Chondrocyte (in vitro differentiated cells): ENCODE measurements around the gene VPS51. TPM values are rescaled to one million over a fixed set of nuclear protein-coding genes. Genes with fewer than 3 reads are reported as not detected.
A peak's percentile ranks its signal among the peaks of the same experiment; 100 is the strongest.

Source experiments
- DNase-seq: peaks from one replicate; pipeline ENCODE4 v3.0.0; 2021; ENCODE audit warnings: mixed read lengths, low spot score
- H3K27ac Mint-ChIP-seq: one replicate; pipeline ENCODE4 v1.8.0; 2021; ENCODE audit warnings: mild to moderate bottlenecking, moderate library complexity, mixed read lengths; ENCODE audit not compliant: unreplicated experiment
- H3K27me3 Mint-ChIP-seq: 2 replicates; pipeline ENCODE4 v1.8.0; 2021; ENCODE audit warnings: low read depth, mixed read lengths
- H3K36me3 Mint-ChIP-seq: 2 replicates; pipeline ENCODE4 v1.8.0; 2021; ENCODE audit warnings: low read depth, mixed read lengths
- H3K4me1 Mint-ChIP-seq: 2 replicates; pipeline ENCODE4 v1.8.0; 2021; ENCODE audit warnings: low read depth, mild to moderate bottlenecking, mixed read lengths
- H3K4me3 Mint-ChIP-seq: one replicate; pipeline ENCODE4 v1.8.0; 2021; ENCODE audit warnings: mild to moderate bottlenecking, moderate library complexity, mixed read lengths; ENCODE audit not compliant: unreplicated experiment
- H3K9me3 Mint-ChIP-seq: 2 replicates; pipeline ENCODE4 v1.8.0; 2021; ENCODE audit warnings: low read depth, mixed read lengths
- total RNA-seq: library from RNA; stranded (reverse); gene quantifications from 3 replicates; pipeline ENCODE4 v1.2.1, GENCODE V29; 2021
- TF ChIP-seq, protein P1 (sequence below): fragments of 200-600 bp; sonication (generic); IDR thresholded peaks from 2 replicates; pipeline ENCODE4 v1.5.0; 2021; ENCODE audit warnings: antibody characterized with exemption, mild to moderate bottlenecking, moderate library complexity

The VPS51 gene
- total RNA-seq, 1 donor from 2014 or later = 73.4 TPM

DNA sequence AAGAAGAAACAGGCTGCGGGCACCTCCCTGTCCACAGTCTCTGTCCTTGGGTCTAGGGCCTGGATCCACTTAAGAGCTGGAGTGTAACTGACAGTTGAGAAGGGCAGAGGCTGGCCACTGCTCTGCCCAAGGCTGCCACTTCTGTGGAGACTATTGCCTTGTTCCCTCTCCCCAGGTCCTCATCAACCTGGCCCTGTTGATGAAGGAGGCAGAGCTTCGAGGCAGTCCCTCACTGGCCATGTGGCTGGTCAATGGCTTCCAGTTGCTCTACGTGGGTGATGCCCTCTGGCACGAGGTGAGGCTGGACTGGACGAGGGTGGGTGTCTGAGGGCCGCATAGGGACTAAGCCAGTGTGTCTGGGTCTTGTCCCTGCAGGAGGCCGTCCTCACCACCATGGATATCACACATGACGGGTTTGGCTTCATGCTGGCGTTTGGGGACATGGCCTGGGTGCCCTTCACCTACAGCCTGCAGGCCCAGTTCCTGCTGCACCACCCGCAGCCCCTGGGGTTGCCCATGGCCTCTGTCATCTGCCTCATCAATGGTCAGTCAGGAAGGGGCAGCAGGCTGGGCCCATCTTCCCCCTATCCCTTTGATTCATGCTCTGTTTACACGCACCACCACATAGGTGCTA, 18.6 kb downstream of the VPS51 start:
- H3K27me3 Mint-ChIP-seq = no peaks in the 10 kb centered on the region

DNA sequence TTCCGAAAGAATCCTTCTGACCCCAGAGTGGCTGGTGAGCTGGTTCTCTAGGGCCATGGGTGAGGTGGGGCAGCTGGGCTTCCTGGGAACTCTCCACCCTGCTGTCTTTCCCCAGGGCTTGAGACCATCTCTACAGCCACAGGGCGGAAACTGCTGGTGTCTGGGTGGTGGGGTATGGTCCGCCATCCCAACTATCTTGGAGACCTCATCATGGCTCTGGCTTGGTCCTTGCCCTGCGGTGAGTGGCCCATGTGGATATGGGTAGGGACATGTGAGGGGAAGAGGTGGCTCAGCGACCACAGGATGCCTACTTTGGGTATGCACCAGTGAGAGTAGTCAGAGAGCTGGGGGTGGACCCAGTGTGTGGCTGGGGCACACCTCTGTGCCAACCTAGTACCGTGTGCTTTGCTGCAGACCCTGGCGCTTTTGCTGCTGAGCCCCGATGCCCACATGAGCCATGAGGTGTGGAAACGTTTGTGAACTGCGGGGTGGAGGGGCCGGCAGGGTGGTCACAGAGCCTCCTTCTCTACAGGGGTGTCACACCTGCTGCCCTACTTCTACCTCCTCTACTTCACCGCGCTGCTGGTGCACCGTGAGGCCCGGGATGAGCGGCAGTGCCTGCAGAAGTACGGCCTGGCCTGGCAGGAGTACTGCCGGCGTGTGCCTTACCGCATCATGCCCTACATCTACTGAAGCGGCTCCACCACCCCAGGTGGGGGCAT, 19.5 kb downstream of the VPS51 start:
- TF ChIP-seq, protein P1, sequence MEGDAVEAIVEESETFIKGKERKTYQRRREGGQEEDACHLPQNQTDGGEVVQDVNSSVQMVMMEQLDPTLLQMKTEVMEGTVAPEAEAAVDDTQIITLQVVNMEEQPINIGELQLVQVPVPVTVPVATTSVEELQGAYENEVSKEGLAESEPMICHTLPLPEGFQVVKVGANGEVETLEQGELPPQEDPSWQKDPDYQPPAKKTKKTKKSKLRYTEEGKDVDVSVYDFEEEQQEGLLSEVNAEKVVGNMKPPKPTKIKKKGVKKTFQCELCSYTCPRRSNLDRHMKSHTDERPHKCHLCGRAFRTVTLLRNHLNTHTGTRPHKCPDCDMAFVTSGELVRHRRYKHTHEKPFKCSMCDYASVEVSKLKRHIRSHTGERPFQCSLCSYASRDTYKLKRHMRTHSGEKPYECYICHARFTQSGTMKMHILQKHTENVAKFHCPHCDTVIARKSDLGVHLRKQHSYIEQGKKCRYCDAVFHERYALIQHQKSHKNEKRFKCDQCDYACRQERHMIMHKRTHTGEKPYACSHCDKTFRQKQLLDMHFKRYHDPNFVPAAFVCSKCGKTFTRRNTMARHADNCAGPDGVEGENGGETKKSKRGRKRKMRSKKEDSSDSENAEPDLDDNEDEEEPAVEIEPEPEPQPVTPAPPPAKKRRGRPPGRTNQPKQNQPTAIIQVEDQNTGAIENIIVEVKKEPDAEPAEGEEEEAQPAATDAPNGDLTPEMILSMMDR = no peak
- peak overlapping the region; percentile 12 for H3K4me3 Mint-ChIP-seq
- DNase-seq = no peak
- H3K27me3 Mint-ChIP-seq = no peaks in the 10 kb centered on the region
- peak overlapping the region; percentile 36 for H3K27ac Mint-ChIP-seq
- H3K36me3 Mint-ChIP-seq = peaks cover 5% of the 10 kb centered on the region
- H3K4me1 Mint-ChIP-seq = peaks cover 40% of the 10 kb centered on the region
- H3K9me3 Mint-ChIP-seq = no peaks in the 10 kb centered on the region

More for the DNA sequence above, 18.6 kb downstream of the VPS51 start:
- Mint-ChIP-seq H3K27ac (no peak overlapping the region), H3K4me3 (no peak overlapping the region), H3K4me1 (peaks cover 36% of the 10 kb centered on the region), H3K9me3 (no peaks in the 10 kb centered on the region), H3K36me3 (peaks cover 5% of the 10 kb centered on the region)
- no peak for DNase-seq
- TF ChIP-seq, protein P1 = no peak

DNA sequence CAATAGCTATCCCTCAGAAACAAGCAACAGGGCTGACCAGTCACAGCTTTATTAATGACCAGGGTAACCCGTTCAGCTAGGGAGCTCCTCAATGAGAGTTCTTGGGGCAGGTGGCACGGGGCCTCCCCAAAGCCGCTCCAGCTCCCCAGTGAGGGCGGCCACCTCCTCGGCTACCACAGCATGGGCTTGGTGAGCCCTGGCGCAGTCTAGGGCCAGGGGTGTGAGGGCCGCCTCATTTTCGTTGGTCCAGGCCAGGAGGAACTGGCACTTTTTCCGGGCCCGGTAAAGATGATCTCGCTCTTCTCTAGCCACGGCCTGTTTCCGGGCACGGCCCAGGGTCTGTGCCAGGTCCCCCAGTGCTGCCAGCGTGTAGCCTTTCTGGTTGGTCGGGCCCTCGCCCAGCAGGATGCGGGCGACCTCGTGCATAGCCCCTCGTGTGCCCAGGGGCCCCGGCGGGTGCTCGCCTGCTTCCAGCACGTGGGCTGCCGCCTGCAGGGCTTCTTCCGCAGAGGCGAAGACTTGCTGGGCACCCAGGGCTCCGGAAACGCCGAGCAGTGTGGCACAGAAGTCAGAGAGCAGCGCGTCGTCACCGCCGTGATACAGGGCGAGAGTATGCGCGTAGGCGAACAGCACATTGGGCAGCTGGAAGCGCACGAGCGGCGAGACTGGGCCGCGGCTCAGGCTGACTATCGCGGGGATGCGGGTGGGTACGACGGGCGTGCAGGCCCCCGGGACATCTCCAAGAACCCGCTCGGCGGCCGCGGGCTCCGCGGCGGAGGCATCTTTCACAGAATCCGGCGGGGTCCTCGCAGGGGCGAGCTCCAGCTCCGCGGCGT, 20.6 kb downstream of the VPS51 start:
- Mint-ChIP-seq H3K9me3 (no peaks in the 10 kb centered on the region), H3K27me3 (no peaks in the 10 kb centered on the region), H3K27ac (peak overlapping the region; percentile 83), H3K4me3 (peak overlapping the region; percentile 84), H3K36me3 (peaks cover 8% of the 10 kb centered on the region), H3K4me1 (peaks cover 45% of the 10 kb centered on the region)
- TF ChIP-seq, protein P1 = no peak
- DNase-seq = peak; percentile 91

DNA sequence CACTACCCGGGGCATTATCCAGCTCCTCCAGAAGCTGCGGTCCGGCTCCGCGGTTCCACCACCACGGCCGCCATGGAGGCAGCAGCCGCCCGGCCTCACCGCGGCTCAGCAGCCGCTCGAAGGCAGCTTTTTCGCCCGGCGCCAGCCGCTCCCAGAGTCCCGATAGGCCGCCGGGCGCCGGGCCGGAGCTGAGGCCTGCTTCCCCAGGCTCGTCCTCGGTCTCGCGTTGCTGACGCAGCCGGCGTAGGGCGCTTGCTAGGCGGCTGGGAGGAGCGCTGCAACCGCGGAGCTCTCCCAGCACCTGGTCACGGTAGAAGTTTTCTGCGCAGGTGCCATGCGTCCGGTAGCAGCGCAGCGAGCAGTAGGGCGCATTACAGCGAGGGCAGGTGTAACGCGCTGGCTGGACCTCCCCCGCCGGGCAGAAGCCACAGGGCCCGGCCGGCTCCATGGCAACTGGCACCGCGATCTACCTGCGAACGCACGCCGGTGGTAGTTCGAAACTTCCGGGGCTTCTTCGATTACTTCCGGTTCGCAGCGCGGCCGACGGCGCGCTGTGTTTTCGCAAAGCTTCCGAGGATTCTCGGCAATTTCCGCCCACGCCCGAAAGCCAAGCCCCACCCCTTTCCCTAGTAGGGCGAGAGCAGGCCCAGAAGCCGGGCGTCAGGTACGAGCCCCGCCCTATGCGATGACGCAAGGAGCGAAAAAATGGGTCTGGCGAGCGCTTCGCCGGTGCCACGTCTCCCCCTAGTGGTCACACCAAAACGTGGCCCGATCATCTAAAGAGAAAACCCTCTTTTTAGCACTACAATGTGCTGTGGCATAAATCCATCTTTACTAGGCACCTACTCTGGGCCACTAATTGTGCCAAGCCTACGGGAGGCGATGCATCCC, 21.4 kb downstream of the VPS51 start, which contains the start of gene ZNHIT2:
TSS of gene ZNHIT2 (minus strand) at position 496 of the 891 bp plus-strand sequence. CDS start at position 448, 48 bp downstream.
- peak; percentile 99 for DNase-seq
- peaks cover 10% of the 10 kb centered on the region for H3K36me3 Mint-ChIP-seq
- peak within 1 kb of the TSS; percentile 89 for H3K27ac Mint-ChIP-seq
- H3K9me3 Mint-ChIP-seq = no peaks in the 10 kb centered on the region
- TF ChIP-seq, protein P1 = peak; percentile 95
- no peaks in the 10 kb centered on the region for H3K27me3 Mint-ChIP-seq
- H3K4me1 Mint-ChIP-seq = peaks cover 46% of the 10 kb centered on the region
- peak within 1 kb of the TSS; percentile 84 for H3K4me3 Mint-ChIP-seq
